Osteoblast (primary cell): Measurements from ENCODE around the gene RCAN2. TPM values are rescaled to one million over a fixed set of nuclear protein-coding genes. Genes with fewer than 3 reads are reported as not detected.

ENCODE experiments used
- DNase-seq: peaks from one replicate; pipeline ENCODE4 v3.0.0; 2011; ENCODE audit warnings: low spot score, mixed read lengths; ENCODE audit not compliant: insufficient read length; ENCODE audit errors: missing footprints
- H2AFZ ChIP-seq: 2 replicates; pipeline ENCODE4 v1.6.0; 2011; ENCODE audit warnings: mild to moderate bottlenecking, low read length
- H3K27ac ChIP-seq: 2 replicates; pipeline ENCODE4 v1.5.1; 2011; ENCODE audit warnings: mild to moderate bottlenecking, low read depth, low read length, moderate library complexity
- H3K27me3 ChIP-seq: 2 replicates; pipeline ENCODE4 v1.6.0; 2012; ENCODE audit warnings: mild to moderate bottlenecking, control low read depth, inconsistent platforms, low read length, moderate library complexity; ENCODE audit not compliant: insufficient read depth
- H3K36me3 ChIP-seq: 2 replicates; pipeline ENCODE4 v1.5.1; 2011; ENCODE audit warnings: mild to moderate bottlenecking, low read length, control low read depth, moderate library complexity; ENCODE audit not compliant: insufficient read depth
- H3K4me1 ChIP-seq: 2 replicates; pipeline ENCODE4 v1.5.1; 2011; ENCODE audit warnings: mild to moderate bottlenecking, low read length, control low read depth, moderate library complexity; ENCODE audit not compliant: insufficient read depth
- H3K4me2 ChIP-seq: 2 replicates; pipeline ENCODE4 v1.6.0; 2011; ENCODE audit warnings: mild to moderate bottlenecking, low read length; ENCODE audit not compliant: insufficient read depth
- H3K4me3 ChIP-seq: fragments of 200-600 bp; sonication (generic); 3 replicates; pipeline ENCODE4 v1.5.1; 2012; ENCODE audit warnings: mild to moderate bottlenecking, low read length, inconsistent platforms; ENCODE audit not compliant: insufficient read depth
- H3K79me2 ChIP-seq: 2 replicates; pipeline ENCODE4 v1.6.0; 2012; ENCODE audit warnings: mild to moderate bottlenecking, low read length, control low read depth, inconsistent platforms; ENCODE audit not compliant: insufficient read depth
- H3K9me3 ChIP-seq: 2 replicates; pipeline ENCODE4 v1.5.1; 2011; ENCODE audit warnings: low read depth, low read length, control low read depth
- H4K20me1 ChIP-seq: 2 replicates; pipeline ENCODE4 v1.6.0; 2012; ENCODE audit warnings: mild to moderate bottlenecking, low read length, control low read depth; ENCODE audit not compliant: insufficient read depth
- CTCF ChIP-seq: IDR thresholded peaks from 2 replicates; pipeline ENCODE4 v1.5.1; 2011; ENCODE audit warnings: mild to moderate bottlenecking, low read depth, low read length, moderate library complexity; ENCODE audit errors: extremely low read depth
- total RNA-seq: library from RNA; depleted of rRNA; stranded (reverse); fragments of >200 nt; gene quantifications from 2 replicates; pipeline ENCODE4 v1.2.3, GENCODE V29; 2012

RCAN2 gene
- total RNA-seq, 1 donor: 14.1 TPM

- Histone ChIP-seq H3K9me3 (no peaks in the 10 kb centered on the region), H3K4me3 (no peak overlapping the region), H3K4me1 (no peaks in the 10 kb centered on the region), H2AFZ (no peak overlapping the region), H4K20me1 (no peaks in the 10 kb centered on the region), H3K27me3 (no peaks in the 10 kb centered on the region), H3K27ac (no peak overlapping the region), H3K36me3 (no peaks in the 10 kb centered on the region), H3K4me2 (no peak overlapping the region), H3K79me2 (no peaks in the 10 kb centered on the region)
- DNase-seq: no peak
- no peak for TF ChIP-seq CTCF
Measured at GRCh38 chr6:46517202-46517601, 26.0 kb upstream of the RCAN2 start.

- DNase-seq: no peak
- Histone ChIP-seq H3K4me2 (no peak overlapping the region), H3K27ac (no peak overlapping the region), H3K27me3 (no peaks in the 10 kb centered on the region), H3K79me2 (no peaks in the 10 kb centered on the region), H4K20me1 (no peaks in the 10 kb centered on the region), H2AFZ (no peak overlapping the region), H3K36me3 (no peaks in the 10 kb centered on the region), H3K9me3 (no peaks in the 10 kb centered on the region), H3K4me3 (no peak overlapping the region), H3K4me1 (peaks cover 17% of the 10 kb centered on the region)
- TF ChIP-seq CTCF: no peak
Measured at GRCh38 chr6:46513533-46513932, 22.3 kb upstream of the RCAN2 start.

- Histone ChIP-seq H3K4me3 (no peak overlapping the region), H3K4me2 (no peak overlapping the region), H2AFZ (no peak overlapping the region), H3K36me3 (no peaks in the 10 kb centered on the region), H3K4me1 (peaks cover 17% of the 10 kb centered on the region), H3K27me3 (no peaks in the 10 kb centered on the region), H4K20me1 (no peaks in the 10 kb centered on the region), H3K27ac (no peak overlapping the region), H3K9me3 (no peaks in the 10 kb centered on the region), H3K79me2 (no peaks in the 10 kb centered on the region)
- TF ChIP-seq CTCF: no peak
- DNase-seq: no peak
Measured at GRCh38 chr6:46511320-46511719, 20.1 kb upstream of the RCAN2 start.

- Histone ChIP-seq H3K4me1 (peaks cover 17% of the 10 kb centered on the region), H3K27me3 (no peaks in the 10 kb centered on the region), H3K4me3 (no peak overlapping the region), H3K9me3 (no peaks in the 10 kb centered on the region), H3K4me2 (peak overlapping the region; percentile 10), H3K27ac (no peak overlapping the region), H4K20me1 (no peaks in the 10 kb centered on the region), H3K36me3 (no peaks in the 10 kb centered on the region), H3K79me2 (no peaks in the 10 kb centered on the region), H2AFZ (no peak overlapping the region)
- no peak for TF ChIP-seq CTCF
- peak; percentile 72 for DNase-seq
Measured at GRCh38 chr6:46510651-46511050, 19.4 kb upstream of the RCAN2 start.
